Activated naive CD8-positive, alpha-beta T cell treated with anti-CD3 and anti-CD28 coated beads, Interleukin-2, amount 50 U/mL, for 24 hours (primary cell): ENCODE data around the gene FGF19.

Experiments used
- ATAC-seq: fragments of 150-1000 bp; cut with Tn5 transposase; one replicate; pipeline ENCODE4 v1.10.0; 2021
- DNase-seq: peaks from one replicate; pipeline ENCODE4 v3.0.0; 2021
- H3K27ac Mint-ChIP-seq: one replicate; pipeline ENCODE4 v1.8.0; 2021; ENCODE audit warnings: mild to moderate bottlenecking, mixed read lengths
- H3K27me3 Mint-ChIP-seq: one replicate; pipeline ENCODE4 v1.8.0; 2021; ENCODE audit warnings: mixed read lengths
- H3K36me3 Mint-ChIP-seq: one replicate; pipeline ENCODE4 v1.8.0; 2021; ENCODE audit warnings: low read depth, mixed read lengths
- H3K4me1 Mint-ChIP-seq: one replicate; pipeline ENCODE4 v1.8.0; 2021; ENCODE audit warnings: mixed read lengths
- H3K4me3 Mint-ChIP-seq: one replicate; pipeline ENCODE4 v1.8.0; 2021; ENCODE audit warnings: mild to moderate bottlenecking, moderate library complexity, mixed read lengths
- H3K9me3 Mint-ChIP-seq: one replicate; pipeline ENCODE4 v1.8.0; 2021; ENCODE audit warnings: mixed read lengths

Gene FGF19

GRCh38 chr11:69662806-69663205 lies 41.0 kb downstream of the FGF19 start:
- no peak overlapping the region for H3K4me3 Mint-ChIP-seq
- peaks cover 2% of the 10 kb centered on the region for H3K36me3 Mint-ChIP-seq
- H3K9me3 Mint-ChIP-seq: no peaks in the 10 kb centered on the region
- DNase-seq (no peak), ATAC-seq (no peak)
- H3K4me1 Mint-ChIP-seq: no peaks in the 10 kb centered on the region
- H3K27ac Mint-ChIP-seq: no peak overlapping the region
- H3K27me3 Mint-ChIP-seq: no peaks in the 10 kb centered on the region

GRCh38 chr11:69662021-69662698 lies 41.7 kb downstream of the FGF19 start:
- H3K4me3 Mint-ChIP-seq: no peak overlapping the region
- no peak overlapping the region for H3K27ac Mint-ChIP-seq
- H3K4me1 Mint-ChIP-seq: no peaks in the 10 kb centered on the region
- no peak for ATAC-seq
- H3K36me3 Mint-ChIP-seq: no peaks in the 10 kb centered on the region
- no peaks in the 10 kb centered on the region for H3K9me3 Mint-ChIP-seq
- no peak for DNase-seq
- no peaks in the 10 kb centered on the region for H3K27me3 Mint-ChIP-seq

GRCh38 chr11:69661413-69661715 lies 42.5 kb downstream of the FGF19 start:
- no peak for ATAC-seq
- H3K27ac Mint-ChIP-seq: no peak overlapping the region
- no peaks in the 10 kb centered on the region for H3K27me3 Mint-ChIP-seq
- no peak overlapping the region for H3K4me3 Mint-ChIP-seq
- H3K9me3 Mint-ChIP-seq: no peaks in the 10 kb centered on the region
- no peaks in the 10 kb centered on the region for H3K4me1 Mint-ChIP-seq
- DNase-seq: no peak
- no peaks in the 10 kb centered on the region for H3K36me3 Mint-ChIP-seq

- ATAC-seq (no peak), DNase-seq (no peak)
- H3K9me3 Mint-ChIP-seq: no peaks in the 10 kb centered on the region
- H3K4me3 Mint-ChIP-seq: no peak overlapping the region
- no peaks in the 10 kb centered on the region for H3K36me3 Mint-ChIP-seq
- no peaks in the 10 kb centered on the region for H3K27me3 Mint-ChIP-seq
- H3K27ac Mint-ChIP-seq: no peak overlapping the region
- no peaks in the 10 kb centered on the region for H3K4me1 Mint-ChIP-seq
Measured at GRCh38 chr11:69660001-69660500, 43.8 kb downstream of the FGF19 start.

GRCh38 chr11:69659591-69659990 lies 44.2 kb downstream of the FGF19 start:
- H3K4me1 Mint-ChIP-seq: no peaks in the 10 kb centered on the region
- no peaks in the 10 kb centered on the region for H3K36me3 Mint-ChIP-seq
- H3K4me3 Mint-ChIP-seq: no peak overlapping the region
- H3K9me3 Mint-ChIP-seq: no peaks in the 10 kb centered on the region
- ATAC-seq (no peak), DNase-seq (no peak)
- H3K27ac Mint-ChIP-seq: no peak overlapping the region
- no peaks in the 10 kb centered on the region for H3K27me3 Mint-ChIP-seq

GRCh38 chr11:69658626-69659450 lies 45.0 kb downstream of the FGF19 start:
- Mint-ChIP-seq H3K9me3 (no peaks in the 10 kb centered on the region), H3K27ac (no peak overlapping the region), H3K4me1 (no peaks in the 10 kb centered on the region), H3K4me3 (no peak overlapping the region), H3K36me3 (no peaks in the 10 kb centered on the region), H3K27me3 (no peaks in the 10 kb centered on the region)
- DNase-seq: no peak
- no peak for ATAC-seq

GRCh38 chr11:69657911-69658625 lies 45.8 kb downstream of the FGF19 start:
- no peaks in the 10 kb centered on the region for H3K4me1 Mint-ChIP-seq
- DNase-seq: no peak
- no peaks in the 10 kb centered on the region for H3K36me3 Mint-ChIP-seq
- H3K27ac Mint-ChIP-seq: no peak overlapping the region
- H3K9me3 Mint-ChIP-seq: no peaks in the 10 kb centered on the region
- no peaks in the 10 kb centered on the region for H3K27me3 Mint-ChIP-seq
- ATAC-seq: no peak
- H3K4me3 Mint-ChIP-seq: no peak overlapping the region

GRCh38 chr11:69657456-69657910 lies 46.3 kb downstream of the FGF19 start:
- Mint-ChIP-seq H3K9me3 (no peaks in the 10 kb centered on the region), H3K27ac (no peak overlapping the region), H3K4me1 (no peaks in the 10 kb centered on the region), H3K36me3 (no peaks in the 10 kb centered on the region), H3K4me3 (no peak overlapping the region), H3K27me3 (no peaks in the 10 kb centered on the region)
- no peak for ATAC-seq
- DNase-seq: no peak

GRCh38 chr11:69656536-69657455 lies 47.0 kb downstream of the FGF19 start:
- Mint-ChIP-seq H3K4me1 (no peaks in the 10 kb centered on the region), H3K4me3 (no peak overlapping the region), H3K9me3 (no peaks in the 10 kb centered on the region), H3K27ac (no peak overlapping the region), H3K27me3 (no peaks in the 10 kb centered on the region), H3K36me3 (no peaks in the 10 kb centered on the region)
- ATAC-seq (no peak), DNase-seq (no peak)

- Mint-ChIP-seq H3K27ac (no peak overlapping the region), H3K4me1 (no peaks in the 10 kb centered on the region), H3K36me3 (no peaks in the 10 kb centered on the region), H3K27me3 (no peaks in the 10 kb centered on the region), H3K4me3 (no peak overlapping the region), H3K9me3 (no peaks in the 10 kb centered on the region)
- ATAC-seq (peak; percentile 26), DNase-seq (no peak)
Measured at GRCh38 chr11:69655479-69656428, 48.1 kb downstream of the FGF19 start.

- Mint-ChIP-seq H3K27ac (no peak overlapping the region), H3K27me3 (no peaks in the 10 kb centered on the region), H3K4me3 (no peak overlapping the region), H3K9me3 (no peaks in the 10 kb centered on the region), H3K36me3 (no peaks in the 10 kb centered on the region), H3K4me1 (no peaks in the 10 kb centered on the region)
- DNase-seq (no peak), ATAC-seq (no peak)
Measured at GRCh38 chr11:69654660-69655478, 49.0 kb downstream of the FGF19 start.

- Mint-ChIP-seq H3K4me3 (no peak overlapping the region), H3K9me3 (no peaks in the 10 kb centered on the region), H3K27ac (no peak overlapping the region), H3K27me3 (no peaks in the 10 kb centered on the region), H3K36me3 (no peaks in the 10 kb centered on the region), H3K4me1 (no peaks in the 10 kb centered on the region)
- no peak for ATAC-seq
- DNase-seq: no peak
Measured at GRCh38 chr11:69654001-69654659, 49.7 kb downstream of the FGF19 start.
